ENCODE results near the gene ARRB2. TPM values are rescaled to one million over a fixed set of nuclear protein-coding genes. Genes with fewer than 3 reads are reported as not detected.
"Not testable (repeated sequence)": the region's sequence is repeated elsewhere in the genome, so short reads cannot be mapped to it uniquely, and the experiment has no call there.

Gene ARRB2
- total RNA-seq, 1 experiment from 2014 or later: 28.8 TPM

DNA sequence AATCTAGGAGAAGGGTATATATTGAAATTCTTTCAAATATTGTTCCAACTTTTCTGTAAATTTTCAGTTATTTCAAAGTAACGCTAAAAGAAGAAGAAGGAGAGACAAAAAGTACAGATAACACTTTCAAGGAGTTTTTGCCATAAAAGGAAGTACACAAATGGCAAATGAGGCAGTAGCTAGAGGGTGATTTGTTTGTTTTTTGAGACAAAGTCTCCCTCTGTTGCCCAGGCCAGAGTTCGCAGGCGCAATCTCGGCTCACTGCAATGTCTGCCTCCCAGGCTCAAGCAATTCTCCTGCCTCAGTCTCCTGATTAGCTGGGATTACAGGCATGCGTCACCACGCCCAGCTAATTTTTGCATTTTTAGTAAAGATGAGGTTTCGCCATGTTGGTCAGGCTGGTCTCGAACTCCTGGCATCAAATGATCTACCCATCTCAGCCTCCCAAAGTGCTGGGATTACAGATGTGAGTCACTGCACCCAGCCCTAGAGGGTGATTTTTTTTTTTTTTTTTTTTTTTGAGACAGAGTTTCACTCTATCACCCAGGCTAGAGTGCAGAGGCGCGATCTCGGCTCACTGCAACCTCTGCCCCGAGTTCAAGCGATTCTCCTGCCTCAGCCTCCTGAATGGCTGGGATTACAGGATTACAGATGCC lies 10.9 kb upstream of the ARRB2 start:
- DNase-seq (ENCODE audit: extremely low read depth, low read depth): not testable (repeated sequence)

DNA sequence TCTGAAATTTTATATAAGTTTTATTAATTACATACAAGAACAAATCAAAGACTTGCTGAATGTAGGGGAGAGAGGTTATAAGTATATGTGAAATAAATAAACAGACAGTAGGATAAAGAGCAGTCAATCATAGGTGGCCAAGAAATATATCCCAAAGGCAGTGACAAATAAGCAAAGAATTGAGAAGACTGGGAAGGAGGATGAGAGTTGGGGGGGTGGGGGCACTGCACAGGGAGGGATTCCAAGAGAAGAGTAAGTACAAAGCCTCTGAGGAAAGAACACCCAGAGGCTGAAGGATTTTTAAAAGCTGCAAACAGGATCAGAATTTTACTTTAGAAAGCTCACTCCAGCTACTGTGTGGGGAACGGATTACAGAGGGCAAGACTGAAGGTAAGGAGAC lies 9.3 kb upstream of the ARRB2 start:
- DNase-seq (ENCODE audit: extremely low read depth, low read depth): peak; percentile 33

DNA sequence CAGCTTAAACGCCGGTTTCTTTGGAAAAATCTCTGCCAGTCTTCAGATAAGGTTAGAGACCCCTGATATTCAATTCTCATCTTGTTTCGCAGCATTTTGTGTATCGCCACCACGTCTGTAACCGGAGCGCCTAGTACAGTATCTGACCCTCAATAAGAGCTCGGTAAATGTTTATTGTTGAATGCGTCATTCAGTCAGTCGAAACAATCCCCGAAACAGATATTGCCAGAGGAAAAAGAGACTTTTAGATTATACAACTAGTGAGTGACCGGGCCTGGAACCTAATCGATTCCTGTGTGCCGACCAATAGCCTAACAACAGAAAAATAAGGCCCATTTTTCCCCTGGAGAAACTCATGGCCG lies 7.1 kb upstream of the ARRB2 start:
- DNase-seq (ENCODE audit: extremely low read depth, low read depth): no peak

DNA sequence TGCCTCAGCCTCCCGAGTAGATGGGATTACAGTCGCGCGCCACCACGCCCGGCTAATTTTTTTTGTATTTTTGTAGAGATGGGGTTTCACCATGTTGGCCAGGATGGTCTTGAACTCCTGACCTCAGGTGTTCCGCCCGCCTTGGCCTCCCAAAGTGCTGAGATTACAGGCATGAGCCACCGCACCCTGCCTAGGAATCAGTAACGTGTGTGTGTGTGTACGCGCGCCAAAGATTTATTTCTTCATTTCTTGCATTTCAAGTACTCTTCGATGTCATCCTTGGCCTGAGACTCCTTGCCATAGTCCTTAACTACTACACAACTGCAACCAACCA lies 5.9 kb upstream of the ARRB2 start:
- DNase-seq (ENCODE audit: extremely low read depth, low read depth): not testable (repeated sequence)

DNA sequence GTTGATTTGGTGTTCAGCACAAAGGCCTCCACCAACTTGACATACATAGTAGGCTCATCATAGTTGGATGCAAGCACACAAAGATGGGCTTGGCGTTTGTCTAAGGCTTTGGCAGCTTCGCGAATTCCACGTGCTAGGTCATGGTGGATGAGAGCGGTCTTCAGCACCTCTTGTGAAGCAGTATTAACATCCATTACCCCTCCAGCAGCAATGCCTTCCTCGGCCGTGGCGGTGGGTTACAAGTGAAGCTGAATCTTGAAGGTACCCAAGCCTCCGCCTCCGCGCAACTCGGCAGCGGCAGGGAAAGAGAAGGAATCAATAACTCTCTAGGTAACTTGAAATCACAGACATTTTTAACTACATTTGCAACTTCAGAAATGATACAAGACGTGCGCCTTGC lies 5.4 kb upstream of the ARRB2 start:
- DNase-seq (ENCODE audit: extremely low read depth, low read depth): no peak

DNA sequence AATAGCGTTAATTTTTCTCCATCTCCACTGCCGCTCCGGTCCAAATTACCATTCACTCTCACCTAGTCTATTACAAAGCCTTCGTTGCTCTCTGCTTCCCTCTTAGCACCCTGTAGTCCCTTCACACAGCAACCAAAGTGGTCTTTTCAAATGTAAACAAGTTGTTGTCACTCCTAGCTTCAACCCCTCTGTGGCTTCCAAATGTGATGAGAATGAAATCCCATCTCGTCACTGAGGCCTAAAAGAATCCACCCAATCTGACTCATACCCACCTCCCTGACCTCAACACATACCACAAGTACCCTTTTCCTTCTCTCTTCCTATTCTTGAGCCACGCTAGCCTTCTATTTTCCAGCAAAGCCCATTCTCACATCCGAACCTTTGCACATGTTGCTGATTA lies 4.3 kb upstream of the ARRB2 start:
- DNase-seq (ENCODE audit: extremely low read depth, low read depth): no peak

DNA sequence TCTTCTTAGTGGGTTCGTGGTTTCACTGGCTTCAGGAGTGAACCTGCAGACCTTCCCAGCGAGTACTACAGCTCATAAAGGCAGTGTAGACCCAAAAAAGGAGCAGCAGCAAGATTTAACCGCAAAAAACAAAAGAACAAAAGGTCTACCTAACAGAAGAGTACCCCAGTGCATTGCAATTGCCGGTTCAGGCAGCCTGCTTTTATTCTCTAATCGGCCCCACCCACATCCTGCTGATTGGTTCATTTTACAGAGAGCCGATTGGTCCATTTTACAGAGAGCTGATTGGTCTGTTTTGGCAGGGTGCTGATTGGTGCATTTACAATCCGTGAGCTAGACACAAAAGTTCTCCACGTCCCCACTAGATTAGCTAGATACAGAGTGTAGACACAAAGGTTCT lies 2.0 kb upstream of the ARRB2 start:
- DNase-seq (ENCODE audit: extremely low read depth, low read depth): no peak

DNA sequence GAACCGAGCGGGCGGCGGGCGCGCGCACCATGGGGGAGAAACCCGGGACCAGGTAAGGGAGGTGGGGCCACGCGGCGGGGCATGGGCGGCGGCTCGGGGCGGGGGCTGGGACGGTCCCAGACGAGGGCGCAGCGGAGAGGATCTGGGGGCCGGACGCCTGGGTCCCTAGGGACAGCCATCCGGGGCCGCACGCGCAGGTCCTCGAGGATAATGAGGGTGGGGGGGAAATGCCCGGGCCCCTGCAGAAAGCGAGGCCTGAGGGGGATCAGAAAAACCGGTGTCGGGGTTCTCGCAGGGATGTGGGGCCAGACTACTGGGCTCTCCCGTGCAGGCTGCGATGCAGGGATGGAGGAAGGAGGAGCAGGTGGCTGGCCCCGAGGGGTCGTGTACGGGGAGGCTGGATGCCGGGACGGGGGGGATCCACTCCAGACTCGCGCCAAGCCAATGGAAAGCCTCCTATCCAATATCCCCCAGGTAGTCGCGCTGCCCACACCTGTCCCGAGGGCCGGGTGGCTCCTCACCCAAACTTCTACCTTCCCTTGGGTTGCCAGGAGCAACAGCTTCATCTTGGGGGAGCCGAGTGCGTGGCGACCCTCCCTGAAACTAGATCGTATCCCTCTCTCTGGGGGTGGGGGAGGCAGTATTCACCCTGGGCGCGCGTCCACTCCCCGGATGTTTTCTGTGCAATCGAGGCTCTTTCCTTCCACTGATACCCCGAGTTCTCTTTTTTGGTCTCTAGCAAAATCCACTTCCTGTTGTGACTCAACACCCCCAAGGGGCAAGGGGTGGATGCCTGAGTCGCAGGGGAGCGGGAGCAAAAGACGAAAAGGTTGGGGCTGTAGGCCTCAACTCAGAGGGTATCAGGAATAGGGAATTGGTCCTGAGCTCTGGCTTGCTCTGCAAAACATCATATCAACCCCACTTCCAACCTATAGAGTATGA lies 532 bp downstream of the ARRB2 start:
- no peak for DNase-seq (ENCODE audit: extremely low read depth, low read depth)

DNA sequence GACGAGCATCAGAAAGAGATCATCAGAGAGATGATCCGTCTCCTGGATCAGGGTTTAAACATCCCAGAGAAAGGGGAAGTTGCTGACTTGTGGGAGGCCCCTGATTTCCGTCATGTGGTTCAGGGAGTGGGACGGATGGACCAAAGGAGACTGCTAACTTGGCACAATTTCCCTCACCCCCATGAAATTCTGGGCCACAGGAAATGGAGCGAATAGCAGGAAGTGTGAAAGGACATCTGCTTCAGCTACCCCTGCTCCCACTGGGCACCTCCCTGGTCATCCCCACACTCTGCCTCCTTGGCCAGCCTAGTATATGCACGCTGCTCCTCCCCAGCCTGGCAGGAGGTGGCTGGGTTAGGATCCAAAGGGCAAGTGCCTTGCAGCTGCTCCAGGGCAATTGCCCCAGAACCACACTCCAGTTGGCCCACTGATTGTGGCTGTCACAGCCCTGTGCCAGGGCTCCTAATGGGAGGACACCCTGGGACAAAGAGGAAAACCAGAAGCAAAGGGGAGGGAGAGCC lies 1.3 kb downstream of the ARRB2 start:
- DNase-seq (ENCODE audit: extremely low read depth, low read depth): no peak

DNA sequence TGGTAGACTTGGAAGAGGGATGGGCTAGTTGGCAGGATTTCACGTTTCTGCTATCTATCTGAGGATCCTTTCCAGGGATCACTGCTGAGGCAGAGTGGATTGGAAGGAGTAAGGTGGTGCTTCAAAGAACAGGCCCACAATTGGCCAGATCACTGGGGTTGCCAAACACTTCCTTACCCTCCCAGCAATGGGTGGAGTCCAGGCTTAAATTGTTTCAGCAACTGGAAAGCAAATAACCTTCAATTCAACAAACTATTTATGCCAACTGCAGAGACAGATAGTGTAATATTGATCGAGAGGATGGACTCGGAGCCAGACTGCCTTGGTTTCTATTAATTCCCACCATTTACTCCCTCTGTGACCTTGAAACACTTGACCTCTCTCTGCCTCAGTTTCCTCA lies 2.1 kb downstream of the ARRB2 start:
- no peak for DNase-seq (ENCODE audit: extremely low read depth, low read depth)

DNA sequence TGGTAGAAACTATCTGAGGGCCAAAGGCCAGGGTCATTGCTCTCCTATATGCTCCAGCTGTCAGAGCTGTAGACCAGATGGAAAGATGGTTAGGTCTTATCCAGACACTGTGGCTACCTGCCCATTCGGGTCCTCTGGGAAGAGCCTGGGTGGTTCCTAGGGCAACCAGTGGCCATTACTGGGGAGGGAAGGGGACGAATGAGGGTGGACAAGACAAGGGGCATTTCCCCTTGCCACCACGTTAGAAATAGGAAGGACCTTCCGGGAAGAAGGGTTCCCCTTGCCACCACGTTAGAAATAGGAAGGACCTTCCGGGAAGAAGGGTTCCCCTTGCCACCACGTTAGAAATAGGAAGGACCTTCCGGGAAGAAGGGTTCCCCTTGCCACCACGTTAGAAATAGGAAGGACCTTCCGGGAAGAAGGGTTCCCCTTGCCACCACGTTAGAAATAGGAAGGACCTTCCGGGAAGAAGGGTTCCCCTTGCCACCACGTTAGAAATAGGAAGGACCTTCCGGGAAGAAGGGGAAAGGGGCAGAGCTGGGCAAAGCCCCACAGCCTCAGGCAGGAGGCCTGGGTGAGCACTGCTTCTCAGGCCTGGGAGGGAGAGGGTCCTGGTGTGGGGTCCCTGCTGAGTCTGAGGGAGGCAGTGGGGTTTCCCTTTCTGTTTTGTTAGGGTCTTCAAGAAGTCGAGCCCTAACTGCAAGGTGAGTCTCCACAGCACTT lies 4.1 kb downstream of the ARRB2 start:
- not testable (repeated sequence) for DNase-seq (ENCODE audit: extremely low read depth, low read depth)

DNA sequence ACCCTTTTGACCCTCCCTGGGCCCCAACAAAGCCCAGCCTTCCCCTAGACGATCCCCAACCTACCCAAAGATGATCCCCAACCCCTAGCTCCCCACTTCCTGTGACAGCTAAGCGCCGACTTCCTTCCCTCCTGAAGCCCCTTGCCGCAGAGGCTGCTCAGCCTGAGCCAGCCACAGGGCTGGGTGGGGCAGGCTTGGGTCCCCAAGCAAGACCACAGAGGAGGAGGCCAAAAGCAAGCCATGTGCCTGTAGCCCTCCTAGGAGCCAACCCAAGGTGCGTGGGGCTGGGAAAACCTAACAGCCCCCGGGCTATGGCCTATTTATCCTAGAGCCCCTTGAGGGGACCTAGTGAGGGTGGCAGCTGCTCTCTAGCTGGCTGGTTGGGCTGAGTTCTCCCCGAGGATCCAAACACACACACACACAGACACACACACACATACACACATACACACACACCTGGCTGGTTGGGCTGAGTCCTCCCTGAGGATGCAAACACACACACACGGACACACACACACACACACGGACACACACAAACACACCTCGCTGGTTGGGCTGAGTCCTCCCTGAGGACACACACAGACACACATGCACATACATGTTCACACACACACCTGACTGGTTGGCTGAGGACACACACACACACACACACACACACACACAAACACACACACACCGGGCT lies 4.8 kb downstream of the ARRB2 start:
- no peak for DNase-seq (ENCODE audit: extremely low read depth, low read depth)

DNA sequence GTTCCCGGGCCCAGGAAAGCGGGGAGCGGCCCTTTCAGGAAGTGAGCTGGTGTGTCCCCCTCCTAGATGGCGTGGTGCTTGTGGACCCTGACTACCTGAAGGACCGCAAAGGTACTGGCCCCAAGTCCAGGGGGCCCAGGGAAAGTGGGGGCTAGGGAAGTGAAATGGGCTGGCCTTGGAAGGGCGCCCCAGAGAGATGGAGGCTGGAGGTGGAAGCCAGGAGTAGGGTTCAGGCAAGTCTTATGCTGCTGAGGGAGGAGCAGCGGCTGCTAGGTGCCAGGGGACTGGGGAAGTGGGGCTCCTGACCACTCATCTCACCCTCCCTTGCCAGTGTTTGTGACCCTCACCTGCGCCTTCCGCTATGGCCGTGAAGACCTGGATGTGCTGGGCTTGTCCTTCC lies 5.6 kb downstream of the ARRB2 start:
- DNase-seq (ENCODE audit: extremely low read depth, low read depth): no peak

DNA sequence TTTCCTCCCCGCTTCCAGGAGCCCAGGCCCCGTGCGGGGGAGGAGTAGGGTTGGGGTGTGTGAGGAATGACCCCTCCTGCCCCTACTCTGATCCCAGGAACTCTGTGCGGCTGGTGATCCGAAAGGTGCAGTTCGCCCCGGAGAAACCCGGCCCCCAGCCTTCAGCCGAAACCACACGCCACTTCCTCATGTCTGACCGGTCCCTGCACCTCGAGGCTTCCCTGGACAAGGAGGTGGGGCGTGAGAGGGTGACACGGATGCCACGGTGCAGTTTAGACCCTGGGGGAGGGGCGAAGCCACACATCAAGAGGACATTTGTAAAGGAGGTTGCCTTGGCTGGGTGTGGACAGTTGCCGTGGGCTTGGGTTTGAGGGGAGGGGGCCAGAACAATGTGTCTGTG lies 7.4 kb downstream of the ARRB2 start:
- no peak for DNase-seq (ENCODE audit: extremely low read depth, low read depth)

DNA sequence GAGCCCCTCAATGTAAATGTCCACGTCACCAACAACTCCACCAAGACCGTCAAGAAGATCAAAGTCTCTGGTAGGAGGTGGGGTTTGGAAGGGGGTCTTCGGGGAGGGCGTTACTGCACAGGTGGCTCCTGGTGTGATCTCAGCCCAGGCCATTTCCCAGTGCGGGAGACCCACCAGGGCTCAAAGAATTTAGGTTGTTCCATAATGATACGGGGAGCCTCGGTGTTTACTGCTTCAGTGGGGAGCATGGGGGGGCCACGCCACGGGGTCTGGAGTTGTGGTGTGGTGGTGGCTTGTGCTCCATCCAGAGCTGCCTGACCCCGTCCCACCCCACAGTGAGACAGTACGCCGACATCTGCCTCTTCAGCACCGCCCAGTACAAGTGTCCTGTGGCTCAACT lies 7.8 kb downstream of the ARRB2 start:
- DNase-seq (ENCODE audit: extremely low read depth, low read depth): no peak

DNA sequence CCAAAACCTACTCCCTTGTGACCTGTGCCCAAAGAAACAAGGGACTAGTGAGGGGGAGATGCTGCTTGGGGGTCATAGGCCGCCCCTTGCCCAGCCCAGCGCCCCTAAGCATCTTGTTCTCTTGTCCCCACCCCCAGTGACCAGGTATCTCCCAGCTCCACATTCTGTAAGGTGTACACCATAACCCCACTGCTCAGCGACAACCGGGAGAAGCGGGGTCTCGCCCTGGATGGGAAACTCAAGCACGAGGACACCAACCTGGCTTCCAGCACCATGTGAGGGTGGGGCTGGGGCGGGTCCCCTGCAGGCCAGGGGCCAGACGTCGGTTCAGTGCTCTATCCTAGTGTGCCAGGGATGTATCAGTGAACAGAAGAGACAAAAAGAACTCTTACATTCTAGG lies 8.7 kb downstream of the ARRB2 start:
- no peak for DNase-seq (ENCODE audit: extremely low read depth, low read depth)

DNA sequence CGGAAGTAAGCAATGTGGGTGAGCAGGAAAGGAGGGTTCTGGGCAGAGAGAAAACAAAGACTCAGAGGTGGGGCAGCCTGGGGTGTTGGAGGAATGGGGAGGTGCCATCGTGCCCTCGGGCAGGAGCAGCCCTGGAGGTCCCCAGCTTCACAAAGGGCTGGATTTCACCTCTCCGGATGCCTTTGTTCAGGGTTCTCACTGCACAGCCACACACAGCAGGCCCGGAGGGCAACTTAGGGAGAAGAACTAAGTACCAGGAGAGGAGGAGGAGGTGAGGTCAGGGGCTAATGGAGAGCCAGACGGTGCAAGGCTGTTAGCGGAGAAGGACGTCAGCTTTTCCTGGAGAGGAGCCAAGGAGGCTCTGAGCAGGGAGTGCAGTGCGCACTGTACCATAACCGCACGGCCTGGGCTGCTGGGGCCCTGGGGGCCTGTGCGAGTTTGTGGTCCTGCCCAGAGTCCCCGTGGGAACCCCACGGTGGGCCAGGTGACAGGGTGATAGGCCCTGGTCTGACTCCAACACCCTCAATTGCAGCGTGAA lies 9.3 kb downstream of the ARRB2 start:
- no peak for DNase-seq (ENCODE audit: extremely low read depth, low read depth)

DNA sequence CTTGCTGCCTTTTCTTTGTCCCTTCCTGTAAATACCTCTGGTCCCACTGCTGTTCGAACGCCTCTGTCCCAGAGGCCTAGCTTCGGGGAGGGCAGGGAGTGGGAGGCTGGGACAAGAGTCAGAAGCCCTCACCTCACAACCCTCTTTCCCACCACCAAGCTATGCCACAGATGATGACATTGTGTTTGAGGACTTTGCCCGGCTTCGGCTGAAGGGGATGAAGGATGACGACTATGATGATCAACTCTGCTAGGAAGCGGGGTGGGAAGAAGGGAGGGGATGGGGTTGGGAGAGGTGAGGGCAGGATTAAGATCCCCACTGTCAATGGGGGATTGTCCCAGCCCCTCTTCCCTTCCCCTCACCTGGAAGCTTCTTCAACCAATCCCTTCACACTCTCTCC lies 10.4 kb downstream of the ARRB2 start:
- no peak for DNase-seq (ENCODE audit: extremely low read depth, low read depth)

DNA sequence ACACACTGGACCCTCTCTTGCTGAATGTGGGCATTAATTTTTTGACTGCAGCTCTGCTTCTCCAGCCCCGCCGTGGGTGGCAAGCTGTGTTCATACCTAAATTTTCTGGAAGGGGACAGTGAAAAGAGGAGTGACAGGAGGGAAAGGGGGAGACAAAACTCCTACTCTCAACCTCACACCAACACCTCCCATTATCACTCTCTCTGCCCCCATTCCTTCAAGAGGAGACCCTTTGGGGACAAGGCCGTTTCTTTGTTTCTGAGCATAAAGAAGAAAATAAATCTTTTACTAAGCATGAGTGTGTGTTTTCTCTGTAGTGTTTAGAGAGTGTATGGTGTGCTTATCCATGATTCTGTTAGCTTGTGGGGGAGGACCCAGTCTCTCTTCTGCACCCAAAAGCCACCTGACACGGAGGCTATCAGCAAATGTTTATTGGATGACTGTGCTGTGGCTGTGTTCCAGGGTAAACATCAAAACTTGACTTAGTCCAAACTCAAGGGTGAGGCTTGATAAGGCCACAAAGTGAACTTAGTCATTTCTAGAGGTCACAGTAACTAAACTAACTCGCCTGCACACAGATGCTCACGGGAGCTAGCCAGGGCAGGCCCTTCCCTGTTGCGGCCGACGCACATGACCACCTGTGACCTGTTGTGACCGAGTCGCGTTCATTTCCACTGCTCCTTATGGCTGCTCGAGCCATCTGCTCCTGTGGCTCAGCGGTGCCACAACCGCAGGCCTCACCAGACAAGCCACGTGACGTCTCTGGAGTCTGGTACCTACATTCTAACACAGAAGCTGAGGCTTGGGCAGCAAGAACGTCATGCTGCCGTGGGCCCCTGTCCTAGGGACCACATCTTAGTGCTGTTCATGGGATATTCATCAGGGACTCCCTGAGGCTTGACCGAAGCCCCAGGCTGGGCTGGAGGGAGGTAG lies 11.0 kb downstream of the ARRB2 start:
- DNase-seq (ENCODE audit: extremely low read depth, low read depth): peak; percentile 55
